HG03442 (cell line): ENCODE measurements around the gene MYO10.
"Not testable (repeated sequence)": the region's sequence is repeated elsewhere in the genome, so short reads cannot be mapped to it uniquely, and the experiment has no call there.

Experiments
- ATAC-seq: cut with Tn5 transposase; IDR thresholded peaks from one replicate; pipeline ENCODE4 v1.9.1; 2021; ENCODE audit warnings: mild to moderate bottlenecking, moderate library complexity; ENCODE audit not compliant: unreplicated experiment

Gene MYO10

DNA sequence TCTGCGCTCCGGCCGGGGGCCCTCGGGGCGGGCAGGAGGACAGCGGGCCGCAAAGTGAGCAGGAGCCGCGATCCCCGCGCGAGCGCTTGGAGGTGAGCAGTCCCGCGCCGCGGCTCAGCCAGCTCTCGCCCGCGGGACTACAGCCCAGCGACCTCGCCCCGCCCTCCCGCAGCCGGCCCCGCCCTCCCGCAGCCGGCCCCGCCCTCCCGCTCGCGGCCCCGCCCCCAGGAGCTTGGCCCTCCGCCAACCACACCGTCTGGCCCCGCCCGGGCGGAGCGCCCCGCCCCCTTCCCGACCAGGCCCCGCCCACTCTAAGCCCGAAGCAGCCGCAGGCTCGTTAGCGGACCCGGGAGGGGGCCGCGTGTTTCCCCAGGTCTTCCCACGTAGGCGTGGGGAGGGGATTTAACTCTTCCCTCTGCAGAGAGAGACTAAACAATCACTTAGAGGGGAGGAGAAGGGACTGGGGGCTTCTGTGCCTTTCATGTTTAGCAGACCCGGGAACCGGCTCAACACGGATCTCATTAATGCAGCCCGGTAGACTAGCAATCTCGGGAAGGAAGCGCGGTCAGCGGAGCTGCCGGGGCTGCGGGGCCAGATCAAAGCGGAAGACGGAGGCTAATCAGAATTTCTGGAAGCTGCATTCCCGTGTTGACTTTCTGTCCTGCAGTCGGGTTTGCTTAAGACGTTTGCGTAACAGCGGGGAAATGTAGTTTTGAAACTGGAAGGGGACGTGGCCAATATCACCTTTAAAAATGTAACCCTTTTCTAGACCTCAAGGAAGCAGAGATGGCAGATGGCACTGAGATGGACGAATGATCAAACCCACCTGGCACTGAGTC is at the start of gene MYO10:
Gene MYO10 (minus strand): TSS at position 139 of the 839 bp plus-strand sequence. CDS start 480 bp downstream, outside the sequence.
- ATAC-seq, result peak; percentile 35

DNA sequence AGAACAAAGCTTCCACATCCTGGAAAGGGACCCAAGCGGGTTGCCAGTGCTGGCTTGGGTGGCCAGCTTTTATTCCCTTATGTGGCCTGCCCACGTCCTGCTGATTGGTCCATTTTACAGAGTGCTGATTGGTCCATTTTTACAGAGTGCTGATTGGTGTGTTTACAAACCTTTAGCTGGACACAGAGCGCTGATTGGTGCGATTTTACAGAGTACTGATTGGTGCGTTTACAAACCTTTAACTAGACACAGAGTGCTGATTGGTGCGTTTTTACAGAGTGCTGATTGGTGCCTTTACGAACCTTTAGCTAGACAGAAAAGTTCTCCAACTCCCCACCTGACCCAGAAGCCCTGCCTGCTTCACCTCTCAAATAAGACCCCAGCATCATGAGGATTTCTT is 49.2 kb upstream of the MYO10 start:
- ATAC-seq, result not testable (repeated sequence)

DNA sequence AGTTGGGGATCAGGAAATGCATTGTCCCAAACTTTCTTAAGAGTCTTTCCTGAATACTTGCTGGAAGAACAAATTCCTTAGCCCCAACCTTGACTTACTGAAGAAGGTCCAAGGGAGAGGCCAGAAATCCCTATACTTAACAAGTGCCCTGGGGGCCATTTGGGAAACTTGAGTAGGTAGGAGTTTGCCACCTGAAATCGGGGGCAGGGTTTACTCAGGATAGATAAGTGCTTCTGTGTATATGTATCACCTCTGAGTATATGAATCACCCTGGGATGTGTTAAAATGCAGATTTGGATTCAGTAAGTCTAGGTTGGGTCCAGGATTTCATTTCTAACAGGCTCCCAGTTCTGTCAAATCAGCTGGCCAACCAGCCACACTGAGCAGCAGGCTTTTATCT is 47.9 kb upstream of the MYO10 start:
- no peak for ATAC-seq

GRCh38 chr5:16983022-16983639 is 47.0 kb upstream of the MYO10 start:
- no peak for ATAC-seq

GRCh38 chr5:16981700-16982099 is 45.6 kb upstream of the MYO10 start:
- no peak for ATAC-seq

GRCh38 chr5:16980983-16981382 is 44.9 kb upstream of the MYO10 start:
- no peak for ATAC-seq

GRCh38 chr5:16978296-16978695 is 42.2 kb upstream of the MYO10 start:
- no peak for ATAC-seq

DNA sequence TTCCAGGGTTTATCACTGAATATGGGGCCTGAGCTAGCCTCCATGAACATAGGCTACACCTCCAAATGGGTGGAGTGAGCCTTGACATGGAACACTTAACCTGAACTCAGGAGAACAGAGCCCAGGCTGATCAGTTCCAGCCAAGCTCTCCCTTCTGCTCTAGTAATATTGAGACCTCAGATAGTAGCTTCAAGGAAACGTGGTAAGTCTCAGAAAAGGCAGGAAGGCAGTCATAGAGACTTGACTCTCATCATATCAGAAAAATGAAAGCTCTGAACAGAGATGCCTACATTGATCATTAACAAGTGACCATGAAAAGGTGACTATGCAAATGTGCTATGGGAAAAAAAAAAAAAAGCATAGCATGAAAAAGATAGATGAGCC is 40.5 kb upstream of the MYO10 start:
- peak; percentile 59 for ATAC-seq

DNA sequence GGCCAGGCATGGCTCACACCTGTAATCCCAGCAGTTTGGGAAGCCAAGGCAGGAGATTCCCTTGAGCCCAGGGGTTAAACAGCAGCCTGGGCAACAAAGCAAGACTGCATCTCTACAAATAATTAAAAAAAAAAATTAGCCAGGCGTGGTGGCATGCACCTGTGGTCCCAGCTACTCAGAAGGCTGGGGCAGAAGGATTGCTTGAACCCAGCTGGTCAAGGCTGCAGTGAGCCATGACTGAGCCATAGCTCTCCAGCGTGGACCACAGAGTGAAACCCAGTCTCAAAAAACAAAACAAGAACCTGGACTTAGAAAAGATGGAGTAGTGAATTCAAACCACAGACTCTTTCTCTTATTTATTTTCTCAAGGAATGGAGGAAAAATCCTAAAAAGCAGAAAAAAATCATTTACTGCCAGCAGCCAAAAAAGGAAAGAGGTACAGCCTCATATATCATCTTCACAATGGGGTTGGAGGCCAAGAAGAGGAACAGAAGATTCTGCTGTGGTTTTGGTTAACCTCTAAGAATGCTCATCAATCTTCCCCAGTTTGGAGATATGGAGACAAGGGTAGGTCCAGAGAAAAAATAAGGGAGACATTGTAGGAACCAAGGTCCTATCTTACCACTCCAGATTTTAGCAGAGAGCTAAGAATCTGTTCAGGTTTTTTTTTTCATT is 40.0 kb upstream of the MYO10 start:
- ATAC-seq, result peak; percentile 79

DNA sequence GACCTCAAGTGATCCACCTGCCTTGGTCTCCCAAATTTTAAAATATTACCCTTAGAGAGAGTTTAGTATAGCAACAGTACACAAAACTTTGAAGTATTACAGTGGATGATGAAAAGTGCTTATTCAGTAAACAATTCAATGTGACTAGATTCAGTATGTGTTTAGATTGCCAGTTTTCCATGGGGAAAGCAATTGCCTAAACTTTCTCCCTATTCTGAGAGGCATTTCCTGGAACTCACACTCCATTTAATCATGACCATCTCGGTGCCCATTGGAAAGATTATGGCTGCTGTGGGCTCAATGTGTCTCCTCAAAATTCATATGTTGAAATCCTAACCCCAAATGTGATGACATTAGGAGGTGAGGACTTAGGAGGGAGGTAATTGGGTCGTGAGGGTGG is 38.9 kb upstream of the MYO10 start:
- ATAC-seq, result no peak

DNA sequence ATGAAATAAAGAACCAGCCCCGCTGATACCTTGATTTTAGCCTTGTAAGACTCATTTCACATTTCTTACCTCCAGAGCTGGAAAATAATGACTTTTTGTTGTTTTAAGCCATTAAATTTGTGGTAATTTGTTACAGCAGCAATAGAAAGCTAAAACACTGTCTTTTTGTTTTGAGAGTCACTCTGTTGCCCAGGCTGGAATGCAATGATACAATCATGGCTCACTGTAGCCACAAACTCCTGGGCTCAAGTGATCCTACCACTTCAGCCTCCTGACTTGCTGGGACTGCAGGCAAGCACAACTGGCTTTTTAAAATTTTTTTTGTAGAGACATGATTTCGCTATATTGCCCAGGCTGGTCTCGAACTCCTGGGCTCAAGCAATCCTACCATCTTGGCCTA is 34.7 kb upstream of the MYO10 start:
- ATAC-seq, result no peak

- ATAC-seq, result no peak
These were observed 34.2 kb upstream of the MYO10 start for GRCh38 chr5:16970260-16970659.

DNA sequence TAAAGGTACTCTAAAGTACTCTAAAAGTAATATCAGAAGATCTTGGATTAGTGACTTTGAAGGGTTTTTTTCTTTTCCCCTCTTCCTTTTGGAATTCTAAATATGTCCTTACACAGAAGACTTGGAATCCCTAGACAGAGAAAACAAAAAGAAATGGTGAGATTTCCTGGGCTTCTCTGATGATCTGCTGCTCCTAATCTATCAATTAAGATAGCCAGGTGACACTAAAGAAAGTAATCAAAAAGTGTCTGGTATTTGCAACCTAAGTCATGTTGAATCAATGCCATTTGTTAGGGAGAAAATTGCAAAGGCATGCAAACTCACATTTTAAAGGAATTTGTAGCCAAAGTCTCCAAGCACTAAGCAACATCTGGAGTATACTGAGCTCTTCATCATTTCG is 29.5 kb upstream of the MYO10 start:
- ATAC-seq, result no peak

- ATAC-seq, result no peak
These were observed 27.7 kb upstream of the MYO10 start for GRCh38 chr5:16963821-16964220.

DNA sequence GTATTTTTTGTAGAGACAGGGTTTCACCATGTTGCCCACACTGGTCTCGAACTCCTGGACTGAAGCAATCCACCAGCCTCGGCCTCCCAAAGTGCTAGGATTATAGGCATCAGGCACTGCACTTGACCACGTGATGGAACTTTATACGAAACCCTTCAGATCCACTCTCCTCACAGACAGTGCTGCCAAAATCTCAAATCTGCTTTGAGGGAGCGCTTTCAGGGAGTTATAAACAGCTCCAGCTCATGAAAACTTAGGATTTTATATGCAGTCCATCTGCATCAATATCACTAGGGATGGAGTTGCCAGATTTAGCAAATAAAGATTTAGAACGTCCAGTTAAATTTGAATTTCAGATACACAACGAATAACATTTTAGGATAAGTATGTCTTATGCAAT is 25.0 kb upstream of the MYO10 start:
- no peak for ATAC-seq

GRCh38 chr5:16957304-16958196 is 21.5 kb upstream of the MYO10 start:
- ATAC-seq, result no peak

DNA sequence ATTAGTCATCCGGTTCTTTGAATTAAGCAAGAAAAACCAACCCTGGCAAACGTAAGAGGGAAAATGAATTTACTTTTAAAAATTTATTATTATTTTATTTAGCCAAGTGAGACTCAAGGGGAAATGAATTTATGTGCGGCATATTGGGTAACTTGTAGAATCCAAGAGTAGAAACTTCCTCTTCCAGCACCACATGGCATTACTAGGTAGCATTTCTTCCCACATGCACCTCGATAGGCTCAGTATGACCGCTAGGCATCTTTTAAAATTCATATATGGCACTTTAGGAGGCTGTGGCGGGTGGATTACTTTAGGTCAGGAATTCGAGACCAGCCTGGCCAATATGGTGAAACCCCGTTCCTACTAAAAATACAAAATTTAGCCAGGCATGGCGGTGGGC is 17.6 kb upstream of the MYO10 start:
- no peak for ATAC-seq

DNA sequence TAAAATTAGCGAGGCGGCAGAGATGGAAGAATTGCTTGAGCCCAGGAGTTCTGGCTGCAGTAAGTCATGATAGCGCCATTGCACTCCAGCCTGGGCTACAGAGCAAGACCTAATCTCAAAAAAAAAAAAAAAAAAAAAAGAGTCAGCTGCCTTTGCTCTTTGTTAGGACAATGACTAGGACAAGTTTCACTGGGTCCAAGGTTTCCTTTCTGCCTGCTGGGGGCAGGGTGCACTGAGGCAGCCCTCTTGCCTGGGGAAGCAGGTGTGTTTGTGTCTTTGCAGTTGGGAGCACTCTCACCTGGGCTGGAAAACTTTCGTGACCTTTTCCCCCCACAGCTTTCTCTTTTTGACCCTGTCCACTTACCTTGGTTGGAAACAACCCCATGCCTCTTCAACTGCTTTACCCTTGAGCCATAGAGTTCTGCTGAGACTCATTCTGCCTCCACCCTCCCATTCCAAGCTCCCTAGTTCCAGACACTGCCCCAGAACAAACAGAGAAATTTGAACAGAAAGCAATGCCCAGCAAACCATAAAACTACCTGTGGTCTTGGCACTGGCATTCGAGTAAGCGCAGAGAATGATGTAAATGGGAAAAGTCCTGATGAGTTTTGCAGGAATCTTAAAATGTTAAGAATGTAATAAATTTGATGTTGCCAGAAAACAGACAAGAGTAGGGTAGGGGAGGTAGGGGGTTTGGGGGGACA is 17.0 kb upstream of the MYO10 start:
- no peak for ATAC-seq

- no peak for ATAC-seq
These were observed 10.6 kb upstream of the MYO10 start for GRCh38 chr5:16946725-16947124.

GRCh38 chr5:16944816-16945562 is 8.9 kb upstream of the MYO10 start:
- no peak for ATAC-seq
